ENCODE results near the gene C2orf66. TPM values are rescaled to one million over a fixed set of nuclear protein-coding genes. Genes with fewer than 3 reads are reported as not detected.

Gene C2orf66
- total RNA-seq, 1 donor from 2014 or later = 0.27 TPM

GRCh38 chr2:196783431-196784094 is 25.6 kb downstream of the C2orf66 start:
- TF ChIP-seq, protein P1, sequence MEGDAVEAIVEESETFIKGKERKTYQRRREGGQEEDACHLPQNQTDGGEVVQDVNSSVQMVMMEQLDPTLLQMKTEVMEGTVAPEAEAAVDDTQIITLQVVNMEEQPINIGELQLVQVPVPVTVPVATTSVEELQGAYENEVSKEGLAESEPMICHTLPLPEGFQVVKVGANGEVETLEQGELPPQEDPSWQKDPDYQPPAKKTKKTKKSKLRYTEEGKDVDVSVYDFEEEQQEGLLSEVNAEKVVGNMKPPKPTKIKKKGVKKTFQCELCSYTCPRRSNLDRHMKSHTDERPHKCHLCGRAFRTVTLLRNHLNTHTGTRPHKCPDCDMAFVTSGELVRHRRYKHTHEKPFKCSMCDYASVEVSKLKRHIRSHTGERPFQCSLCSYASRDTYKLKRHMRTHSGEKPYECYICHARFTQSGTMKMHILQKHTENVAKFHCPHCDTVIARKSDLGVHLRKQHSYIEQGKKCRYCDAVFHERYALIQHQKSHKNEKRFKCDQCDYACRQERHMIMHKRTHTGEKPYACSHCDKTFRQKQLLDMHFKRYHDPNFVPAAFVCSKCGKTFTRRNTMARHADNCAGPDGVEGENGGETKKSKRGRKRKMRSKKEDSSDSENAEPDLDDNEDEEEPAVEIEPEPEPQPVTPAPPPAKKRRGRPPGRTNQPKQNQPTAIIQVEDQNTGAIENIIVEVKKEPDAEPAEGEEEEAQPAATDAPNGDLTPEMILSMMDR (IDR thresholded peaks at IDR 0.05) = no peak
- no peaks in the 10 kb centered on the region for H3K4me1 Mint-ChIP-seq (ENCODE audit: unreplicated experiment)
- no peaks in the 10 kb centered on the region for H3K27me3 Mint-ChIP-seq (ENCODE audit: unreplicated experiment)
- DNase-seq (ENCODE audit: extremely low spot score, unreplicated experiment) = no peak
- no peak overlapping the region for H3K4me3 Mint-ChIP-seq (ENCODE audit: unreplicated experiment)
- no peaks in the 10 kb centered on the region for H3K9me3 Mint-ChIP-seq (ENCODE audit: unreplicated experiment)
- peaks cover 48% of the 10 kb centered on the region for H3K36me3 Mint-ChIP-seq (ENCODE audit: unreplicated experiment)
- H3K27ac Mint-ChIP-seq (ENCODE audit: unreplicated experiment) = no peak overlapping the region

DNA sequence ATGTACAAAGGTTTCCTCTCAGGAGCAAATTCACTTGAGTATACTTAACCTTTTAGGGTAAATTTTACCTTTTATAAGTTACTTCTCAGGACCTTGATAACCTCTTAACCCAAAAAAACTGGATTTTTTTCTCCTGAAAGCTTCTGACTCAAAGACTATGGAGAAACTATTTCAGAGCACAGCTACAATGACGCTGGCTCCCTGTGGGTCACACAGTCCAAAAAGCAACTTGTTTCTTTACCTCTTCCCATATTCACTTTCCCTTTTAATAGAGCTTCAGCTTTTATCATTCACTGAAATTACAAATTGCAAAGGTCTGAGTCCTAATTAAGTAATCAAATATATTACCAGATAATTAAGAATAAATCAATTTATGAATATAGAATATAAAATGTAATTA is 42.1 kb downstream of the C2orf66 start:
- no peaks in the 10 kb centered on the region for H3K27me3 Mint-ChIP-seq (ENCODE audit: unreplicated experiment)
- H3K4me1 Mint-ChIP-seq (ENCODE audit: unreplicated experiment) = no peaks in the 10 kb centered on the region
- TF ChIP-seq, protein P1 (IDR thresholded peaks at IDR 0.05) = no peak
- peaks cover 34% of the 10 kb centered on the region for H3K36me3 Mint-ChIP-seq (ENCODE audit: unreplicated experiment)
- H3K9me3 Mint-ChIP-seq (ENCODE audit: unreplicated experiment) = no peaks in the 10 kb centered on the region
- H3K27ac Mint-ChIP-seq (ENCODE audit: unreplicated experiment) = no peak overlapping the region
- no peak overlapping the region for H3K4me3 Mint-ChIP-seq (ENCODE audit: unreplicated experiment)
- DNase-seq (ENCODE audit: extremely low spot score, unreplicated experiment) = no peak

- Mint-ChIP-seq H3K4me1 (ENCODE audit: unreplicated experiment) (peaks cover 6% of the 10 kb centered on the region), H3K9me3 (ENCODE audit: unreplicated experiment) (peaks cover 23% of the 10 kb centered on the region), H3K4me3 (ENCODE audit: unreplicated experiment) (no peak overlapping the region), H3K27me3 (ENCODE audit: unreplicated experiment) (no peaks in the 10 kb centered on the region), H3K27ac (ENCODE audit: unreplicated experiment) (no peak overlapping the region), H3K36me3 (ENCODE audit: unreplicated experiment) (peaks cover 28% of the 10 kb centered on the region)
- DNase-seq (ENCODE audit: extremely low spot score, unreplicated experiment) = no peak
- TF ChIP-seq, protein P1 (IDR thresholded peaks at IDR 0.05) = no peak
These were observed 49.8 kb downstream of the C2orf66 start for GRCh38 chr2:196759378-196759706.

DNA sequence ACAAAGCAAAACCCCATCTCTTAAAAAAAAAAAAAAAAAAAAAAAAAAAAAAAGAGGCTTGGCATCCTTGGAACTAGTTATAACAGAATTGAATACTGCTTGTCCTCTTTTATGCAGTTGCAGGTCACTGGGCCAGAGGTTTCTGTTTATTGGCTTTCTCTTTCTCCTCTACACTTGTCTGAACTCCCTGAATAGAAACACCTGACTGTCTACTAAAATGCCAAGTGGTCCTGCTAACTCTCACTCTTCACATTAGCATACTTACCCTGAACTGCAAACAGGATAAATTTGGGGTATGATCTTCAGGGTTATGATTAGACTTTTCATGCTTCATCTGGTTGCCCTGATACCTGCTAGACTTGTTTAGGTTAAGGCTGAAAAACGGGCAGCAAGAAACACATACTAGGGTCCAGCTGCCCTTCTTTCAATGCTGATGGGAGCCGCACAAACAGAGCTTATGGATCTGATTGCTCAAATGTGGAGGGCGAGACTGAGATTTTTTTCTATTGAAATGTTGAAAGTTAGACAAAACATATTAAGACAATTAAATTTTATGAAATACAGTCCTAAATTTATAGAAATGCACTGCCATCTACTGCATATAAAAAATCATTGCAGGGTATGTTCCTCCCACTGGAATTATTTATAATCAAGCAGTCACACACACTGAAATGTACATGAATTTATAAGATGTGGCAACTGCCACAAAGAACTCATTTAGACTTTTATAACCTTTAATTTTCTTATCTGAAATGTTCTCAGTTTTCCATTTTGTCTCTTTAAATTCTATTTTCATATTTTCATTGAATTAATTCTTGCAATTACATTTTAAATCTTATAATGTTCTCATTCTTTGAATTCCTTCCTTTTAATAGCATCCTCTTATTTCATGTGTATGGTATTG is 50.4 kb downstream of the C2orf66 start:
- Mint-ChIP-seq H3K4me3 (ENCODE audit: unreplicated experiment) (no peak overlapping the region), H3K4me1 (ENCODE audit: unreplicated experiment) (peaks cover 6% of the 10 kb centered on the region), H3K27me3 (ENCODE audit: unreplicated experiment) (no peaks in the 10 kb centered on the region), H3K27ac (ENCODE audit: unreplicated experiment) (no peak overlapping the region), H3K9me3 (ENCODE audit: unreplicated experiment) (peaks cover 29% of the 10 kb centered on the region), H3K36me3 (ENCODE audit: unreplicated experiment) (peaks cover 22% of the 10 kb centered on the region)
- no peak for DNase-seq (ENCODE audit: extremely low spot score, unreplicated experiment)
- TF ChIP-seq, protein P1 (IDR thresholded peaks at IDR 0.05) = peak; percentile 65

Other genes with a start within 250 kb of the C2orf66 start
- gene HECW2, start 215.8 kb downstream of the C2orf66 start, total RNA-seq = 25.6 and 26.5 TPM in 2 replicates
- 6.1 and 7.1 TPM in 2 replicates for gene CCDC150, start 169.6 kb downstream of the C2orf66 start, total RNA-seq
- 34.9 and 37.7 TPM in 2 replicates for gene GTF3C3, start 9.7 kb downstream of the C2orf66 start, total RNA-seq
- gene PGAP1, start 117.4 kb upstream of the C2orf66 start, total RNA-seq = 21.3 and 22.4 TPM in 2 replicates

Data from osteocyte (in vitro differentiated cells).